Chondrocyte (in vitro differentiated cells): Measurements from ENCODE around the gene PBXIP1. TPM values are rescaled to one million over a fixed set of nuclear protein-coding genes. Genes with fewer than 3 reads are reported as not detected.
A peak's percentile ranks its signal among the peaks of the same experiment; 100 is the strongest.
"Not testable (repeated sequence)": the region's sequence is repeated elsewhere in the genome, so short reads cannot be mapped to it uniquely, and the experiment has no call there.

ENCODE experiments used
- DNase-seq: peaks from one replicate; pipeline ENCODE4 v3.0.0; 2021; ENCODE audit warnings: mixed read lengths, low spot score
- H3K27ac Mint-ChIP-seq: one replicate; pipeline ENCODE4 v1.8.0; 2021; ENCODE audit warnings: mild to moderate bottlenecking, moderate library complexity, mixed read lengths; ENCODE audit not compliant: unreplicated experiment
- H3K27me3 Mint-ChIP-seq: 2 replicates; pipeline ENCODE4 v1.8.0; 2021; ENCODE audit warnings: low read depth, mixed read lengths
- H3K36me3 Mint-ChIP-seq: 2 replicates; pipeline ENCODE4 v1.8.0; 2021; ENCODE audit warnings: low read depth, mixed read lengths
- H3K4me1 Mint-ChIP-seq: 2 replicates; pipeline ENCODE4 v1.8.0; 2021; ENCODE audit warnings: low read depth, mild to moderate bottlenecking, mixed read lengths
- H3K4me3 Mint-ChIP-seq: one replicate; pipeline ENCODE4 v1.8.0; 2021; ENCODE audit warnings: mild to moderate bottlenecking, moderate library complexity, mixed read lengths; ENCODE audit not compliant: unreplicated experiment
- H3K9me3 Mint-ChIP-seq: 2 replicates; pipeline ENCODE4 v1.8.0; 2021; ENCODE audit warnings: low read depth, mixed read lengths
- total RNA-seq: library from RNA; stranded (reverse); gene quantifications from 3 replicates; pipeline ENCODE4 v1.2.1, GENCODE V29; 2021
- TF ChIP-seq, protein P1 (sequence below): fragments of 200-600 bp; sonication (generic); IDR thresholded peaks from 2 replicates; pipeline ENCODE4 v1.5.0; 2021; ENCODE audit warnings: antibody characterized with exemption, mild to moderate bottlenecking, moderate library complexity

PBXIP1 gene
- total RNA-seq, 1 donor from 2014 or later: 57.1 TPM

GRCh38 chr1:154908937-154909336, 47.0 kb downstream of the PBXIP1 start:
- H3K9me3 Mint-ChIP-seq: peaks cover 19% of the 10 kb centered on the region

GRCh38 chr1:154908129-154908528, 47.8 kb downstream of the PBXIP1 start:
- H3K4me1 Mint-ChIP-seq, H3K27me3 Mint-ChIP-seq, DNase-seq, H3K4me3 Mint-ChIP-seq, H3K27ac Mint-ChIP-seq: not testable (repeated sequence)
- H3K9me3 Mint-ChIP-seq: peaks cover 19% of the 10 kb centered on the region
- peaks cover 10% of the 10 kb centered on the region for H3K36me3 Mint-ChIP-seq

More at GRCh38 chr1:154908937-154909336, 47.0 kb downstream of the PBXIP1 start:
- H3K4me1 Mint-ChIP-seq: no peaks in the 10 kb centered on the region
- no peaks in the 10 kb centered on the region for H3K27me3 Mint-ChIP-seq
- H3K4me3 Mint-ChIP-seq: no peak overlapping the region
- H3K27ac Mint-ChIP-seq: no peak overlapping the region
- peaks cover 10% of the 10 kb centered on the region for H3K36me3 Mint-ChIP-seq
- no peak for DNase-seq
- TF ChIP-seq, protein P1, sequence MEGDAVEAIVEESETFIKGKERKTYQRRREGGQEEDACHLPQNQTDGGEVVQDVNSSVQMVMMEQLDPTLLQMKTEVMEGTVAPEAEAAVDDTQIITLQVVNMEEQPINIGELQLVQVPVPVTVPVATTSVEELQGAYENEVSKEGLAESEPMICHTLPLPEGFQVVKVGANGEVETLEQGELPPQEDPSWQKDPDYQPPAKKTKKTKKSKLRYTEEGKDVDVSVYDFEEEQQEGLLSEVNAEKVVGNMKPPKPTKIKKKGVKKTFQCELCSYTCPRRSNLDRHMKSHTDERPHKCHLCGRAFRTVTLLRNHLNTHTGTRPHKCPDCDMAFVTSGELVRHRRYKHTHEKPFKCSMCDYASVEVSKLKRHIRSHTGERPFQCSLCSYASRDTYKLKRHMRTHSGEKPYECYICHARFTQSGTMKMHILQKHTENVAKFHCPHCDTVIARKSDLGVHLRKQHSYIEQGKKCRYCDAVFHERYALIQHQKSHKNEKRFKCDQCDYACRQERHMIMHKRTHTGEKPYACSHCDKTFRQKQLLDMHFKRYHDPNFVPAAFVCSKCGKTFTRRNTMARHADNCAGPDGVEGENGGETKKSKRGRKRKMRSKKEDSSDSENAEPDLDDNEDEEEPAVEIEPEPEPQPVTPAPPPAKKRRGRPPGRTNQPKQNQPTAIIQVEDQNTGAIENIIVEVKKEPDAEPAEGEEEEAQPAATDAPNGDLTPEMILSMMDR: no peak

DNA sequence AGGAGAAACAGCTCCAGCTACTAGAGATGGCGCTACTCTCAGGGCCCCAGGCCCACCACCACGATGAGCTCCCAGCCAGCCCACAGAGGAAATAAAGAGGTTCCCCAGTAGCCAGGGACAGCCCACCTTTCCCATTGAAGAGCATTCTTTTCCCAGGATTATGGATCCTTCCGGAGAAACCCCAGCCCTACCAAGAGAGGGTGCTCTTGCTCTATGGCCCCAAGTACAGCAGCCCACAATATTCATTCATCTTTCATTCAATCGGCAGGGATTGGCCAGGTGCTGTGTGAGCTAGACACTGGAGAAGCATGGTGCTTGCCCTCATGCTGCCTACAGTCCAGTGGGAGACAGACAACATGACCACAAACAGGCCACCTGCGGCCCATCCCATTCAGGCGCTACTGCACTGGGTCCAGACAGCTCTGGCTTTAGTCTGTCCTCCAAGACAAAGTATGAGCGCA, 49.2 kb downstream of the PBXIP1 start:
- no peak overlapping the region for H3K4me3 Mint-ChIP-seq
- TF ChIP-seq, protein P1: peak; percentile 41
- H3K27ac Mint-ChIP-seq: no peak overlapping the region
- peaks cover 10% of the 10 kb centered on the region for H3K36me3 Mint-ChIP-seq
- DNase-seq: peak; percentile 29
- no peaks in the 10 kb centered on the region for H3K4me1 Mint-ChIP-seq
- H3K9me3 Mint-ChIP-seq: peaks cover 19% of the 10 kb centered on the region
- H3K27me3 Mint-ChIP-seq: no peaks in the 10 kb centered on the region

DNA sequence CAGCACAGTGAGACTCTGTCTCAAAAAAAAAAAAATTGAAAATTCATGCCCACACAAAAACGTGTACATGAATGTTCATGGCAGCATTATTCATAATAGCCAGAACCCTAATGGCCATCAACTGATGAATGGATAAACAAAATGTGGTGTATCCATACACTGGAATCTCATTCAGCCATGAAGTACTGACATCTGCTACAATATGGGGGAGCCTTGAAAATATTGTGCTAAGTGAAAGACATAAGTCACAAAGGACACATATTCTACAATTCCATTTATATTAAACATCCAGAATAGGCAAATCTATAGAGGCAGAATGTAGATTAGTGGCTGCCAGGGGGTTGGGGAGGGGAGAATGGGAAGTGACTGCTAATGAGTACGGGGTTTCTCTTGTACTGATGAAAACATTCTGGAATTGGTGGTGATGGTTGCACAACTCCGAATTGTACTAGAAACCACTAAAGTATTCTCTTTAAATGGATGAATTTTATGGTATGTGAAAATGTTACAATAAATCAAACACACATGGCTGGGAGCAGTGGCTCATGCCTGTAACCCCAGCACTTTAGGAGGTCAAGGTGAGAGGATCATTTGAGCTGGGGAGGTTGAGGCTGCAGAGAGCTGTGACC, 52.8 kb downstream of the PBXIP1 start:
- H3K27me3 Mint-ChIP-seq: peaks cover 6% of the 10 kb centered on the region
- no peak overlapping the region for H3K27ac Mint-ChIP-seq
- peaks cover 3% of the 10 kb centered on the region for H3K36me3 Mint-ChIP-seq
- TF ChIP-seq, protein P1: no peak
- H3K9me3 Mint-ChIP-seq: peaks cover 5% of the 10 kb centered on the region
- H3K4me1 Mint-ChIP-seq: no peaks in the 10 kb centered on the region
- no peak overlapping the region for H3K4me3 Mint-ChIP-seq
- no peak for DNase-seq

GRCh38 chr1:154901591-154901990, 54.3 kb downstream of the PBXIP1 start:
- DNase-seq: no peak
- no peaks in the 10 kb centered on the region for H3K9me3 Mint-ChIP-seq
- TF ChIP-seq, protein P1: no peak
- no peak overlapping the region for H3K27ac Mint-ChIP-seq
- H3K27me3 Mint-ChIP-seq: peaks cover 11% of the 10 kb centered on the region
- no peaks in the 10 kb centered on the region for H3K4me1 Mint-ChIP-seq
- H3K36me3 Mint-ChIP-seq: peaks cover 1% of the 10 kb centered on the region
- H3K4me3 Mint-ChIP-seq: no peak overlapping the region

DNA sequence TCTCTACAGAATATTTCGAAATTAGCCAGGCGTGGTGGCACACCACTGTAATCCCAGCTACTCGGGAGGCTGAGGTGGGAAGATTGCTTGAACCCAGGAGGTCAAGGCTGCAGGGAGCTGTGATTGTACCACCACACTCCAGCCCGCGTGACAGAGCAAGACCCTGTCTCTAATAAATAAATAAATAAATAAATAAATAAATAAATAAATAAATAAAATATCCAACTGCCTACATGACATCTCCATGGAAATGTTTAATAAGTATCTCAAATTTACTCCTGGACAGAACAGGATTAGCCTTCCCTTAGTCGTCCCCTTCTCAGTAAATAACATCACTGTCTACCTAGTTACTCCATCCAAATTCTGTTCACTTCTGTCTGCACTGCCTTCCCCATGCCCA, 56.9 kb downstream of the PBXIP1 start:
- Mint-ChIP-seq H3K27ac (no peak overlapping the region), H3K36me3 (peaks cover 3% of the 10 kb centered on the region), H3K9me3 (no peaks in the 10 kb centered on the region), H3K27me3 (peaks cover 21% of the 10 kb centered on the region), H3K4me3 (no peak overlapping the region), H3K4me1 (peaks cover 7% of the 10 kb centered on the region)
- no peak for DNase-seq
- TF ChIP-seq, protein P1: no peak
